Fibroblast of skin of right quadriceps (primary cell): ENCODE results near the gene IGSF1.
"Not testable (repeated sequence)": the region's sequence is repeated elsewhere in the genome, so short reads cannot be mapped to it uniquely, and the experiment has no call there.

ENCODE experiments used
- DNase-seq: peaks from one replicate; pipeline ENCODE4 v3.0.0-alpha.2; 2013

IGSF1 gene

DNA sequence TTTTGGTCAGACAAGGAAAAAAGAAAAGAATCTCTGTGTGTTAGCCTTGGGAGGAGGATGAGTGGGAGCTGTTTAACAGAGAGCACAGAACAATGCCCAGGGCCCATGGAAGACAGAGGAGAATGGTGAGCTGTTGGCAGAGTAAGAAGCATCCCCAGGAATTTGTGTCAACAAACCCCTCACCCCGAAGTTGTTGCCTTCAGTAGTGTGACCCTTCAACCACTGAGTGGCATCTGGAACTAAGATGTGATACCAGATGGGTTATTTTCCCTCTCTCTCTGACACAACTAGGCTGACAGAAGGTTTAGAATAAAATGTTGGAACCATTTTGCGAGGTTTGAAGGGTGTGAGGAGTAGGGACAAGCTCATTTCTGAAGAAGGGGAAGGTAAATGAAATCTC lies 25.1 kb downstream of the IGSF1 start:
- DNase-seq, result no peak

DNA sequence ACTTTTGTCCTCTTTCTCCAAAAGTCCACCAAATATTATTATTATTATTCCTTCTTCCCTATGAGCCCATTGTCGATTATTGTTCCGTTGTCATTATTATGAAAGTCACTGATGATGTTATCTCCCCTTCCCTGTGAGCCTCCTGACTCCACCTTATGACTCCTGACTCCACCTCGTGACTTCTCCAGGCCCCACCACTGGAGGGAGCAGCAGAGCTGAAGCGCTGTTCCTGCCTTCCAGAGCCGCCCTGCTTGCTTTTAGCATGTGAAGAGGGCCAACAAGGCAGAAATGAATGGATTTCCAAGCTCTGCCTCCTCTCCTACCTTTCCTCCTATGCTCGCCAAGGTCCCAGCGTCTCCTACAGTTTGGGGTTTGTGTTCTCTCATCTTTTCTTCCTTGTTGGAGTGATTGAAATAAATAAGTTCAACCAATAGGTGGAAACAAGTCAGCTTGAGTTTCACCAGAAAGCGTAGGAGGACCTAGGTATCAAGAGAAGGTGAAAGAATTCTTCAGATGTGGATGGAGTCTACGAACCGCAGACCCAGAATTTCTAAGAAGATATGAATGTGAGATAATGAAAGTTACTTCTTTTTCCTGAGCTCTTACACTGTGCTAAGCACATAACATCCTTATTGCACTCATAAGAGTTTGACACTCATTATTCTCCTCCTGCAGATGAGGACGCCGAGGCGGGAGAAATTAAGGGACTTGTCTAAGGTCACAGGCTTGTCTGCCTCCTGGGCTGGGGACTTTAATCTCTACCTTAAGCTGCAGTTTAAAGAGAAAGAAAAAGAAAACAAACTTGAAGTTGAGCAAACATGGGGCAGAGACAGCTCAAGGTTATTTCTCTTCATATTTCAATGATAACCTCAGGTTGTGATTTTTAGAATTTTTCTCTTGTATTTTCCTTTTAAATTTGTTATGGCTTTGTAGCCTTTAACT lies 26.1 kb downstream of the IGSF1 start:
- DNase-seq, result no peak

DNA sequence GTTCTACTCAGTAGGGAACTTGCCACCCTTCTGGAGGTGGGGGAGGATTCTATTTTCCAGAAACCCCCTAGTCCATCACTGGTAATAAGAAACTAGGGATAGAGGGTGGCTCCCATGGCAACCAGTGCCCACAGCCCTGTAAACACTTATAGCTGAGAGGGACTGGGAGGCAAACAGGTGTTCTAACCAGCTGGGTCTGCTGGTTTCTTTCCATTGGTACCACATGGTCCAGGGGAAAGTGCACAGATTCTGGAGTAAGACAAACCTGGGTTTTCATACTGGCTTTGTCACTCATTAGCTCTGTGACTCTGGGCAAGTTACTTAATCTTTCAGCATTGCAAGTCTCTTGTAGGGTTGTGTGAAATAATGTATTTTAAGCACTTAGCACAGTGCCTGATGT lies 26.9 kb downstream of the IGSF1 start:
- no peak for DNase-seq

DNA sequence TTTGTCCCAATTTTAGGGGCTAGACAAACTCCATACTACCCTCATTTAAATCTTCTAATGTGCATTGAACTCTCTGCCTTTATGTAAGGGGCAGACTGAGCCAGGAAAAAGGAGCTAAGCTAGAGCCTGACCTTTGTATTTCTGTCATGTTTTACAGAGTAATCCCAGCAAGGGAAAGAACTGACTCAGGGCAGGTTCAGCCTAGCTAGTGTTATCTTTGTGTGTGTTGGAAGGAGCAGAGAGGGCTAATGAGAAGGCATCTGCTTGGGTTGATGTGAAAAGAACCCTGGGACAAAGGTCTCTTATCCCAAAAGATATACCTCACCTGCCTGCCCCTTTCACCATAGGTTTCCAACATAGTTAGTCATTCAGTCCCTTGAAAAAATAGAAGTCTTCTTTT lies 31.7 kb downstream of the IGSF1 start:
- no peak for DNase-seq

DNA sequence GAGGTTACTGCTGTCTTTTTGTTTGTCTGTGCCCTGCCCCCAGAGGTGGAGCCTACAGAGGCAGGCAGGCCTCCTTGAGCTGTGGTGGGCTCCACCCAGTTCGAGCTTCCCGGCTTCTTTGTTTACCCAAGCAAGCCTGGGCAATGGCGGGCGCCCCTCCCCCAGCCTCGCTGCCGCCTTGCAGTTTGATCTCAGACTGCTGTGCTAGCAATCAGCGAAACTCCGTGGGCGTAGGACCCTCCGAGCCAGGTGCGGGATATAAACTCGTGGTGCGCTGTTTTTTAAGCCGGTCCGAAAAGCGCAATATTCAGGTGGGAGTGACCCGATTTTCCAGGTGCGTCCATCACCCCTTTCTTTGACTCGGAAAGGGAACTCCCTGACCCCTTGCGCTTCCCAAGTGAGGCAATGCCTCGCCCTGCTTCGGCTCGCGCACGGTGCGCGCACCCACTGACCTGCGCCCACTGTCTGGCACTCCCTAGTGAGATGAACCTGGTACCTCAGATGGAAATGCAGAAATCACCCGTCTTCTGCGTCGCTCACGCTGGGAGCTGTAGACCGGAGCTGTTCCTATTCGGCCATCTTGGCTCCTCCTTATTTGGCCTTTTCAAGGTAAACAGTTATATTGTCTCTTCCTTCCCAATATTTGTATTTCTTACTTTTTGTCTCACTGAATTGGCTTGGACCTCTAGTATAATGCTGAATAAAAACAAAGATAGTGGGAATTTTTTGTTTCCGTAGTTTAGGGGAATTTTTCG lies 37.9 kb downstream of the IGSF1 start:
- not testable (repeated sequence) for DNase-seq

DNA sequence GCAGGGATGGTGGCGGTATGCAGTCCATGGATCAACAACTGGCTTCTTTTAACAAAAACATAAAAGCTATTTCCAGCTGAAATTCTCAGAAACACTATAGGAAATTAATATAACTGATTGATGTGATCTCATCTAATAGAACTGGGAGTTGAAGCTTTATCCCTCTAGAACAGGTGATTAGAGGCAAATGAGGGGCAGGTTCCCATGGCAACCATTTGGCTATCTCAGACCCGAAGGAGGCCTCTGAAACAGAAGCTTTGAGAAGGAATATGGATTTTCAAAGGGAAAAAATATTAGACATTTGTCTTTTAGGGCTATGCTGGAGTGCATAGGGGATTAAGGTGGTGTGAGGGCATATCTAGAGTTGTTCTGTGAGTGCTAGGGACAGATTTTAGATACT lies 50.0 kb downstream of the IGSF1 start:
- DNase-seq, result no peak

DNA sequence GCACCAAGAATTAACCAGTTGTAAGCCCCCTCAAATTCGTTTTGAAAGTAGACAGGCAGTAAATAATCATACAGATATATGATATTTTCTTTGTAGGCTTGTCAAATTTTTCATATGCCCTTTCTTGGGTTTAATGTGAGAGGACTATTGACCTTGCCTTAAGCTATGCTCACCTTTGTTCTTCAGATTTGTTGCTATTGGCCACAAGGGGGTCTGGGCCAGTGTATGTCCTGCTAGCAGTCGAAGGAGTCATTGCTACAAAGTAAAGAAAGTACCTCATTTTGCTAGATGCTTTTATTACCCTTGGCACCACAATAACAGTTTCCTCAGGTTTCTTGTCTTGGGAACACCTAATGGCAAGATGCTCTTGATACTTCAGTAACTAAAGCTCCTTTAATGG lies 51.7 kb downstream of the IGSF1 start:
- DNase-seq, result no peak

DNA sequence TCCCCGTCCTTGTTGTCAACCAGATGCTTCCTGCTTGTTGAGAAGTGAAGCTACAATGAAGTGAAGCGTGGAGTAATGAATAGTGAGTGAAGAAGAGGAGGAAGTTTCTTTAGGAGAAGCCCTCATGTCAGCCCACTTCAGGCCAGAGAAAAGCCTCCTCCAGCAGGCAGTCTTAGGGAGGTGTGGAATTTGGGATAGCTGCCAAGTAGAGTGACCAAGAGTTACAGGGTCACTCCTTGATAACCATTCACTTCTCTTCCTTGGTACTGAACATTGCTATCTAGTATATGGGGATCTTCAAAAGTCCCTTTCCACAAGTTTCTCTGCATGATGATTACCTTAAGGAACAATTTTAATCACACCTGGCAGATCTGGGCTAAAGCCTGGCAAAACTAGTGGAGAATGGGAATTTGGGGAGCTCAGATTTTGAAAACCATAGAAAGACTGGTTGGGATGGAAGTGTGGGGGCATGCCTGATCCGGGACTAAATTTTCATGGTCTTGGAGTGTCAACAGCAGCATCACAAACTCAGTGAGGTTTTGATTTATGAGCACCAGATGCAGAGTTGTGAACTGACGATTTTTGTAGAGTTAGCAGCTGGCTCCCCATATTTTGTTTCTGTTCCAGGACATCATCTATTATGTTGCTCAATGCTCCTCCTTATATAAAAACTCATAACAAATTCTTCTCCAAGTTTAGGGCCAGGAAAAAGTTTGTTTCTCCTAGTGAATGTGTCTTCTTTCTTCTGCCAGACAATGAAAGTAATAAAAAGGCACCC lies 53.1 kb downstream of the IGSF1 start:
- no peak for DNase-seq

DNA sequence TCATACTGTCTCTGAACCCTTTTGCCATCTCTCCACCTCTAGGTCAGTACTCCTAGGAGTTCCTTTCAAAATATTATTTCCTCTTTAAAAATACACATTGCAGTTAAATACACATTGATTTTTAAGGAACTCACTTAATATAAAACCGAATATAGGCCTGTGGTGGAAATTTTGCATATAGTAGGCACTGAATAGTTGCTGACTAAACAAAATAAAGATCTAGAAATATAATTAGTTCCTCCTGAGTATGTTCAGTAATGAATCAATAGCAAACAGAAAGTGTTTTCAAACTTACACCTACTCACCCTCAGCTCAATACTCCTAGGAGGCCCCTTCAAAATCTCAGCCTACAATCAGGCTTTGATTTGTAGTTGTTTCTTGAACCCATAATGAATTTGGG lies 61.5 kb downstream of the IGSF1 start:
- no peak for DNase-seq

DNA sequence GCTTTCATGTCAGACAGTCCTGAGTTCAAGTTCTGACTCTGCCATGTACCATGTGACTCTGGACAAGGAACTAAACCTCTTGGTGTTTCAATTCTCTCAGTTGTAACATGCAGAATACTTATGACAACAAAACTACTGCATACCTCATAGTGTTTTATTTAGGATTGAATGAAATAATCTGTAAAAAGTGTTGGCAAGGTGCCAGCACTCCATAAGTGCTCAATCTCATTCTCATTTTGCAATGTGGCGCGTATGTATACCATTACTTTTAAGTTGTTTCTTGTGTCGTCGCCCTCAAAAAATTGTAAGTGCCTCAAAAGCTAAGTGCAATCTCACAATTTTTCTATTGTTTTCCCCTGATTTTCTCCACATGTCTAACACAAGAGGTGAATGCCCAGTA lies 62.5 kb downstream of the IGSF1 start:
- DNase-seq, result no peak

DNA sequence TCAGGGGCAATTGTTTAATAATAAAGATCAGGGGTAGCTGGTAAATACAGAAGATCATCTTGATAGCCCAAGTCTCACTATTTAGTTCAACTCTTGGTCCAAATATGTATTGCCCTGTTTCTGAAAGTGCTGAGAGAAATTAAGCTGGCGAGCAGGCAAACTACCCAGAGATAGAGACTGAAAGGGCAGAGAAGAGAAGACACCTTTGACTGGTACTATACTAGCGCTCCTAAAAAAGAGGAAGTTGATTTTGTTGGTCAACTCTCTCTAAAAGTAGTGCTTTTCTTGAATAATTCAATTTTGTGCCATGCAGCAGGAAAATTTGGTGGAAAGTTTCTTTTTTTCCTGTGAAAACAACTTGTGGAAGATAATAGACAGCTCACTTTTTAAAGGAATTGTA lies 64.0 kb downstream of the IGSF1 start:
- no peak for DNase-seq
